GM18867 (cell line): ENCODE measurements around the gene ARMH3.

Source experiments
- ATAC-seq: cut with Tn5 transposase; IDR thresholded peaks from one replicate; pipeline ENCODE4 v1.9.1; 2021; ENCODE audit warnings: mild to moderate bottlenecking, moderate library complexity; ENCODE audit not compliant: unreplicated experiment

ARMH3 gene

GRCh38 chr10:101835362-101835761, 220.6 kb downstream of the ARMH3 start:
- ATAC-seq: no peak

- no peak for ATAC-seq
Measured at GRCh38 chr10:101834341-101834740, 221.6 kb downstream of the ARMH3 start.

DNA sequence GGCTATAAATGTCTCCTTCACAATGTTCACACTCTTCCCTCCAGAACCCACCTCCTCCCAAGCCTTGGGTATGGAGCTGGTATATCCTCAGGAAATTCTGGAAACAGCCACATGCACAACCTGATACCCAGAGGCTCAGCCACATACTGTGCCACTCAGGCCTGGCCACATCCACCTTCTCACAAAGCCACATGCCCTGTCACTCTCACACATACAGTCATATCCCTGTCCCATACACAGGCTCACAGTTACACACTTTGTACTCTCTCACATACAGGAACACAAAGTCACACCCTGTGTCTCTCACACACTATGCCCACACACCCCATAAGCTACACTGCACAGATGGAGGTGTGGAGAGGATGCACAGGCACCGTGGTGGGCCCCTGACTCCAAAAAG, 222.5 kb downstream of the ARMH3 start:
- ATAC-seq: no peak

- no peak for ATAC-seq
Measured at GRCh38 chr10:101832325-101832771, 223.6 kb downstream of the ARMH3 start.

GRCh38 chr10:101831169-101831811, 224.7 kb downstream of the ARMH3 start:
- no peak for ATAC-seq

DNA sequence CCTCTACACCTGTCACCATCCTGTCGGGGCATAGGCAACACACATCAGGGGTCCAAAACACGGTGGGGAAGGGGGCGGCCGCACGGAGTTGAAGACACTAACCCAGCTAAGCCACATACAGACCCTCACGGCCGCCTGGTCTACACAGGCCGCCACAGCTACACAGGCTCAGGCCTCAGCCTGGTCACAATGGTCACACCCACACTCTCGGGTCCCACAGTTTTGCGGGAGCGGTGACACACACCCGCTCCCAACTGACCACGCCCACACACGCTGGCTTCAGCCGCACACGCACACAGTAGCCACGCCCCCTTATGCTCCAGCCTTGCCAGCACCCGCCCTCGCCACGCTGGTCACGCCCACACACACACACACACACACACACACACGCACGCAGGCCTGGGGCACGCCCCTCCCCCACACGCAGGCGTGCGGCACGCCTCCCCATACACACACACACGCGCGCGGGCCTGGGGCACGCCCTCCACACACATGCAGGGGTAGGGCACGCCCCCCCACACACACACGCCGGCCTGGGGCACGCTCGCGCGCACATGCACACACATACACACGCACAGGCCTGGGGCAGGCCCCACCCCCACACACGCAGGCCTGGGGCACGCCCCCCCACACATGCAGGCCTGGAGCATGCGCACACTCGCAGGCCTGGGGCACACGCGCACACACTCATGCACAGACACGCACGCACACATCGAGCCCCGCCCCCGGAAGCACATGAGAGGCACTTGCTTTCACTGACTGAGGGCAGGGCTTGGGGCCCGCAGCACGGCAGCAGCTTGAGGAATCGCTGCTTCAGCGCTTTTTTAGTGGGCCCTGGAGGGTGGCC, 225.4 kb downstream of the ARMH3 start:
- ATAC-seq: peak; percentile 69

DNA sequence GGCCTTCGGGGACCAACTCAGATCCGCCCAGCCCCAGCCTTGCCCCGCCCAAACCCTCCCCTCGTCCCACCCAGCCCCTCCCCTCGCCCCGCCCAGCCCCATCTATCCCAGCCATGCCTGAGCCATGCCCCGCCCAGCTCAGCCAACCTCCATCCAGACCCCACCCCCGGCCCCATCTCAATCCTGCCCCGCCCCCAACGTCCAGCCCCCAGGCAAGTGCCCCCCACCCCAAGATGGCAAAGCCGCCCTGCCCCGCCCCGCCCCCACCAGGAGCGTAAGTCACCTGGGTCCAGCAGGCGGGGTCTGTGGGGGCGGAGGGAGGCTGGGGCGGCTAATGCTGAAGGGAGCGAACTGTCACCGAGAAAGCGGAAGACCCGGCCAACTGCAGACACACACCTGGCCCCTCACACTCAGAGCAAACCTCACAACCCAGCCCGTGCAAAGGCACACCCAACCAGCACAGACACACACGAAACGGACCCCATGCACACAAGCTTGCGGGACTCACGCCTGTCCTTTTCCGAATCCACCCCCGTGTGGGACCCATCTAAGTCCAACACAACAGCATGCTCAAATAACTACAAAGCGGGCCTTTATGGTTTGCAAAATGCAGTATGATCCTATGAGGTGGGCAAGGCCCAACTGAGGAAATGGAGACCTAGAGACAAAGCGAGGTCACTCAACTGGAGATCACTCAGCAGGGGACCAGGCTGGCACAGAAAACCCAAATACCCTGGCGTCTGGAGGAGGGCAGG, 226.2 kb downstream of the ARMH3 start:
- ATAC-seq: peak; percentile 13

DNA sequence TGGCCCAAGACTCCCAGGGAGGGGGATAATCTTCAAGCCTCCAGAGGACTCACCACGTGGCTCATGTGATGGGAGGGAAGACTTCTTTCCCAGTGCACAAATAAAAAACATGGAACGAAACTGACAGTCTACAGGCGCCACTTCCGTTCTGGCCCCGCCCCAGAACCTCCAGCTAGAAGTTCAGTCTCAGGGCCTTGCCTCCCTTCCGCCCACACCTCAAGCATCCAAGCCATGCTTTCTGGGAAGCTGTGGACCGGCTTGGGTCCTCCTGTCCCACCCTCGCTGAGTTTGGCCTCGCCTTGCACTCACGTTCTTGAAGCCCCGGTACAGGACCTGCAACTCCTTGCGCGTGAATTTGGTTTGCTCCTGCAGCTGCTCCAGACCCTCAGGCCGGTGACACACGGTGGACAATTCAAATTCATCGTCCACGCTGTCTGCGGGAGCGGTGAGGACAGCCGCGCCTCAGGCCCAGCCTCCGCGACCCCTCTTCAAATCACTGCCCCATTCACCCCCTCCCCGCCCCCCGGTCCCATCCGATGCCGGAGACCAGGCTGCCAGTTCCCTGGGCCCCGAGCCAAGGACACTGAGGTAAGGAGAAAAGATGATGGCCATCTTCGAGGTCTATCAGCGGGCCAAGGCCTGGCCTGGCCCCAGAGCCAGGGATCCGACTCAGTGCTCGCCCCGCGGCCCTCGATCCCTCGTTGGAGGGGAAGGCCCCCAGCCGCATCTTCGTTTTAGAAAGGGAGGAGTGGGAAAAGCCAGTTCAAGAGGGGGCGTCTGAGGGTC, 227.0 kb downstream of the ARMH3 start:
- no peak for ATAC-seq

- ATAC-seq: no peak
Measured at GRCh38 chr10:101827919-101828600, 227.9 kb downstream of the ARMH3 start.

DNA sequence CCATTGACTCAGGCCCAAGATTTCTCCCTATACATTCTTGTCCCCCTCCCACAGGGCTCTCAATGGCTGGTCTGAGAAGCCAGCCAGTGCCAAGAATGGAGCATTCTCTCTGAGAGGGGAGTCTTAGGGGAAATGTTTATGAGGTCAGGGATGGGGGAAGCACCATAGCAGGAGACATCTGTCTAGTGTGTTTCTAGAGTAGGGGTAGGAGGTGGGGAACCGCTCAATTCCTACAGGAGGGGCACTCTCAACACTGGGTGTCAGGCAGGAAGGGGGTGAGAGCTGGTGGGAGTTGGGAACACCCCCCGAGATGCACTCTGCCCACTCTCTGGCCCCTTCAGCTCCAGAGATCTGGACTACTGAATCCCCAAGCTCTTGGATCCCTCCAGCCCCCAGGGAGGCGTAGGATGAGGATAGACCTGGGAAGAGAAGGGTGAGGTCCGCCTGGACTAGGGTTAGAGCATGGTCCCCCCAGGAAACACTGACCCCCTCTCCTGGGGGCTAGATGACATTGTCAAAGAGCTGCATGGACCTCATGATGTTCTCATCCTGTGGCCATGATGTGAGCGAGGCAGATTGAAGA, 229.0 kb downstream of the ARMH3 start:
- ATAC-seq: no peak

DNA sequence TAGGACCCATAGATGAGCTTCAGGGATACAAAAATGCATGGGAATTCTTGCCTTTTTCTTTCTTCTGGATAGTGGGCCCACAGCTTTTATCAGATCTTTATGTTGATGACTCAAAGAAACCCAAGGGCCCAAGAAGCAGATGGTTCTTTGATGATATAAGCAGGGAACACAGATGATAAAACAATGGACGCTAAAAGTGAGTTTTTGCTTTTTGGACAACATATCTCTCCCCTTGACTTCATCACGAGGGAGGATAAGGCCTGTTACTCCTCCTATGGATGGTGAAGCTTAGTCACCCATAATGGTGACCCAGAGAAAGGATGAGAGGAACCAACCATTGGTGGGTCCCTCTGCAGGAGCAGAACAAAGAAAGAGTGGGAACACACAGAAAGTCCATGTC, 231.2 kb downstream of the ARMH3 start:
- ATAC-seq: no peak

GRCh38 chr10:101818872-101819633, 236.9 kb downstream of the ARMH3 start:
- ATAC-seq: peak; percentile 11

GRCh38 chr10:101818119-101818871, 237.7 kb downstream of the ARMH3 start, which contains the start of gene OGA:
Gene OGA, minus strand, starts transcription at chr10:101818444. Its CDS starts 422 bp downstream, at chr10:101818022.
- peak; percentile 86 for ATAC-seq

- peak; percentile 2 for ATAC-seq
Measured at GRCh38 chr10:101817337-101818118, 238.4 kb downstream of the ARMH3 start.

GRCh38 chr10:101816913-101817336, 239.0 kb downstream of the ARMH3 start:
- ATAC-seq: no peak

DNA sequence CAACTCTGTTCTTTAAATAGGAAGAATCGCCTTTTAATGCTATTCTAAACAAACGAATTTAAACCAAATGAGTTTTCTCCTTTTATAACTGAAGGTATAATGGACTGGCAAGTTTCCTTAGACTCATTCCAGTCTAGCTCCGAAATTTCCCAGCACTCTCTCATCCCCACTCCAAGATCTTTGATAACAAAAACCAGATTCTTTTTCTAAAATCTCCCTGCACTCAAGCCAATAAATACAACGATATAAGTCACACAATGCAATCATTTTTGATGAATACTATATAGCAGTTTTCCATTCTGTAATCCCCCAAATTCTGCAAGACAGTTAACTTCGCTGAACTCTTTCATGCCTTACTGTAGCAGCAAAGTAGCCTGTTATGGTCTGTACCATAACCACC, 239.6 kb downstream of the ARMH3 start:
- no peak for ATAC-seq

GRCh38 chr10:101814466-101815071, 241.4 kb downstream of the ARMH3 start:
- peak; percentile 30 for ATAC-seq
